Esophagus muscularis mucosa (tissue), 4 donors: ENCODE results near the gene PARP12. TPM values are rescaled to one million over a fixed set of nuclear protein-coding genes. Genes with fewer than 3 reads are reported as not detected.

ENCODE experiments used
- DNase-seq: peaks from one replicate; pipeline ENCODE4 v3.0.0-alpha.2; 2017; ENCODE audit errors: extremely low spot score
- H3K27ac ChIP-seq, 4 donors: fragments of 200-600 bp; sonication (generic); replicated peaks in 1 of 4; 1 replicate in 3 of 4; 2 replicates in 1 of 4; pipeline ENCODE4 v1.5.1; 2016 to 2019; ENCODE audit warnings: mild to moderate bottlenecking in 1 of 4
- H3K27me3 ChIP-seq, 4 donors: fragments of 200-600 bp; sonication (generic); one replicate each; pipeline versions ENCODE4 v1.5.1 to v1.6.0; 2016 to 2019
- H3K36me3 ChIP-seq, 4 donors: fragments of 200-600 bp; sonication (generic); one replicate each; pipeline ENCODE4 v1.5.1; 2016 to 2019
- H3K4me1 ChIP-seq, 4 donors: fragments of 200-600 bp; sonication (generic); one replicate each; pipeline ENCODE4 v1.5.1; 2016 to 2019
- H3K4me3 ChIP-seq, 4 donors: fragments of 200-600 bp; sonication (generic); 1 replicate in 2 of 4; 2 replicates in 2 of 4; pipeline ENCODE4 v1.5.1; 2016 to 2019; ENCODE audit warnings: mild to moderate bottlenecking in 4 of 4, moderate library complexity in 1 of 4
- H3K9me3 ChIP-seq, 4 donors: fragments of 200-600 bp; sonication (generic); 1 replicate in 3 of 4; 2 replicates in 1 of 4; pipeline ENCODE4 v1.5.1; 2016 to 2019
- EP300 ChIP-seq: sonication (generic); formaldehyde crosslinking; IDR thresholded peaks from one replicate; pipeline ENCODE4 v1.6.1; 2017; ENCODE audit warnings: antibody characterized with exemption
- POLR2A ChIP-seq: fragments of 450-650 bp; IDR thresholded peaks from one replicate; pipeline ENCODE4 v1.6.1; 2017; ENCODE audit warnings: antibody characterized with exemption, moderate library complexity, mild to moderate bottlenecking, low read depth
- POLR2AphosphoS5 ChIP-seq, 2 donors: sonication (generic); formaldehyde crosslinking; IDR thresholded peaks; one replicate each; pipeline ENCODE4 v1.6.1; 2017; ENCODE audit warnings: antibody characterized with exemption in 2 of 2
- WGBS: methylation state at CpG from one replicate; pipeline ENCODE4 v1.1.5; 2018; 5-methylcytosine and 5-hydroxymethylcytosine counted together
- intact Hi-C: fragments of 100-400 bp; cut with DNase I; formaldehyde crosslinking; loops from one replicate; pipeline ENCODE4 v1.15.1; 2023
- total RNA-seq, 4 donors: library from RNA; depleted of rRNA; stranded (reverse); fragments of >200 nt; gene quantifications; one replicate each; pipeline versions ENCODE4 v1.1.0 to v1.2.1, GENCODE V29; 2016
- TF ChIP-seq, protein P1 (sequence below), 3 experiments: fragments of 200-600 bp in 2 of 3; fragments of 450-650 bp in 1 of 3; sonication (generic) in 2 of 3; IDR thresholded peaks; one replicate each; pipeline ENCODE4 v1.5.1; 2017 to 2019; ENCODE audit warnings: antibody characterized with exemption in 3 of 3, mild to moderate bottlenecking in 2 of 3, moderate library complexity in 1 of 3

Gene PARP12
- total RNA-seq, 4 donors from 2014 or later: 20.6 to 24.5 (median 23.4) TPM

DNA sequence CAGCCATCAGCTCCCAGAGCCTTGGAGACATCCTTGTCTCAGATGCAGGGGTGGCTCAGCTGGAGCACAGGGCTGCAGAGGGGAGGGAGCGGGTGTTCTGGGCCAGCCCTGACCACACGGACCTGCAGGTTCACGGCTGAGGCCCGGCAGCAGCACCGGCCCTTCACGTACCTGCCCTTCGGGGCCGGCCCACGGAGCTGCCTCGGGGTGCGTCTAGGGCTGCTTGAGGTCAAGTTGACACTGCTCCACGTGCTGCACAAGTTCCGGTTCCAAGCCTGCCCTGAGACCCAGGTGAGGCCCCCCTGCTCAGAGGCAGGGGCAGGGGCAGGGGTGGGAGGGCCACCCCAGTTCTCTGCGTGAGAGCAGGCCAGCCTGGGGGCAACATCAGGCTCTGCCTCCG is 45.2 kb downstream of the PARP12 start:
- no peak overlapping the region for H3K4me3 ChIP-seq
- intact Hi-C loops: no loop called here
- no peak overlapping the region for H3K27ac ChIP-seq
- H3K27me3 ChIP-seq: no peaks in the 10 kb centered on the region
- H3K36me3 ChIP-seq: peaks cover 0 to 8% (median 4%) of the 10 kb centered on the region in 4 donors
- no peaks in the 10 kb centered on the region for H3K9me3 ChIP-seq
- no peak for DNase-seq
- H3K4me1 ChIP-seq: no peaks in the 10 kb centered on the region
- WGBS: 80% methylated on average over 8 of the region's 15 CpGs
- TF ChIP-seq, protein P1, sequence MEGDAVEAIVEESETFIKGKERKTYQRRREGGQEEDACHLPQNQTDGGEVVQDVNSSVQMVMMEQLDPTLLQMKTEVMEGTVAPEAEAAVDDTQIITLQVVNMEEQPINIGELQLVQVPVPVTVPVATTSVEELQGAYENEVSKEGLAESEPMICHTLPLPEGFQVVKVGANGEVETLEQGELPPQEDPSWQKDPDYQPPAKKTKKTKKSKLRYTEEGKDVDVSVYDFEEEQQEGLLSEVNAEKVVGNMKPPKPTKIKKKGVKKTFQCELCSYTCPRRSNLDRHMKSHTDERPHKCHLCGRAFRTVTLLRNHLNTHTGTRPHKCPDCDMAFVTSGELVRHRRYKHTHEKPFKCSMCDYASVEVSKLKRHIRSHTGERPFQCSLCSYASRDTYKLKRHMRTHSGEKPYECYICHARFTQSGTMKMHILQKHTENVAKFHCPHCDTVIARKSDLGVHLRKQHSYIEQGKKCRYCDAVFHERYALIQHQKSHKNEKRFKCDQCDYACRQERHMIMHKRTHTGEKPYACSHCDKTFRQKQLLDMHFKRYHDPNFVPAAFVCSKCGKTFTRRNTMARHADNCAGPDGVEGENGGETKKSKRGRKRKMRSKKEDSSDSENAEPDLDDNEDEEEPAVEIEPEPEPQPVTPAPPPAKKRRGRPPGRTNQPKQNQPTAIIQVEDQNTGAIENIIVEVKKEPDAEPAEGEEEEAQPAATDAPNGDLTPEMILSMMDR (IDR thresholded peaks at IDR 0.05): no peak
- no peak for TF ChIP-seq POLR2AphosphoS5 (IDR thresholded peaks at IDR 0.05)
- TF ChIP-seq EP300: no peak
- no peak for TF ChIP-seq POLR2A

DNA sequence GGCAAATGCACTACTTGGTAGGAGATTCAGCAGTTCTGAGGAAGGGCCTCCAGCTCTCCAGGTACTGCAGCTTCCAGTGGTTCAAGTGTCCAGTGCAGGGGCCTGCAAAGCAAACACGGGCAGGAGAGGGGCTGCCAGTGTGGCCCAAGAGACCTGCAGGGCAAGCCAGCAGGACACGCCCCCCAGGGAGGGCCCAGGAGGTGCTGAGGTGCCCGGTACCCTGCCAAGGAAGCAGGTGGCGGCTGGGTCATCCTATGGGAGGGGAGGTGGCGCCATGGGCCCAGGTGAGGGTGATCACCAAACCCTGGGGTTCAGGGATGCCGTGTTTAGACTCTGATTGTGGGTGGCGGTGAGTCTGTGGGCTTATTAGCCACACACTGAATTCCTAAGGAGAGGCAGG is 45.7 kb downstream of the PARP12 start:
- Histone ChIP-seq H3K36me3 (peaks cover 0 to 4% (median under 1%) of the 10 kb centered on the region in 4 donors), H3K27ac (no peak overlapping the region), H3K9me3 (no peaks in the 10 kb centered on the region), H3K27me3 (no peaks in the 10 kb centered on the region), H3K4me3 (no peak overlapping the region), H3K4me1 (no peaks in the 10 kb centered on the region)
- no peak for DNase-seq
- TF ChIP-seq EP300 (no peak), POLR2AphosphoS5 (IDR thresholded peaks at IDR 0.05) (no peak), POLR2A (no peak)
- TF ChIP-seq, protein P1 (IDR thresholded peaks at IDR 0.05): no peak
- 90% methylated on average over 6 of the region's 7 CpGs for WGBS
- intact Hi-C loops: no loop called here

DNA sequence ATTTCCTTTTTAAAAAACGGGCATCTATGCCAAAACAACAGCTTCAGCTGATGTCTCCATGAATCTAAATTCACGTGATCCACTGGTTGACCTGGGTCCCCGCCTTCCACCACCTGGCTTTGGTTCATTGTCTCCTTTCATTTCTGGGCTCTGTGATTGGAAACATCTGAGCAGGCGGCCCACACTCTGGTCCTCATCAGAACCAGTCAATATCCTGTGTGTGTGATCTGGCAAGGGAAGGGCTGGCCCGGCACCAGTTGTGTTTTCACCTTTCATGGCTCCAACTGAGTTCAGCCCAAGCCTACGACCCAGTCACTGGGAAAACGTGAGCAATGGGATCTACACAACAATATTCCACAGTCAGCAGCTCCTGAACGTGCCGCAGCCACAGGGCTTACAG is 46.2 kb downstream of the PARP12 start:
- H3K9me3 ChIP-seq: no peaks in the 10 kb centered on the region
- no peak overlapping the region for H3K27ac ChIP-seq
- no peaks in the 10 kb centered on the region for H3K4me1 ChIP-seq
- peaks cover 0 to 4% (median 0%) of the 10 kb centered on the region in 4 donors for H3K36me3 ChIP-seq
- TF ChIP-seq POLR2A (no peak), EP300 (no peak), POLR2AphosphoS5 (IDR thresholded peaks at IDR 0.05) (no peak)
- TF ChIP-seq, protein P1 (IDR thresholded peaks at IDR 0.05): no peak
- intact Hi-C loops: no loop called here
- no peak for DNase-seq
- WGBS: 84% methylated on average over 9 of the region's 9 CpGs
- H3K4me3 ChIP-seq: no peak overlapping the region
- H3K27me3 ChIP-seq: no peaks in the 10 kb centered on the region

DNA sequence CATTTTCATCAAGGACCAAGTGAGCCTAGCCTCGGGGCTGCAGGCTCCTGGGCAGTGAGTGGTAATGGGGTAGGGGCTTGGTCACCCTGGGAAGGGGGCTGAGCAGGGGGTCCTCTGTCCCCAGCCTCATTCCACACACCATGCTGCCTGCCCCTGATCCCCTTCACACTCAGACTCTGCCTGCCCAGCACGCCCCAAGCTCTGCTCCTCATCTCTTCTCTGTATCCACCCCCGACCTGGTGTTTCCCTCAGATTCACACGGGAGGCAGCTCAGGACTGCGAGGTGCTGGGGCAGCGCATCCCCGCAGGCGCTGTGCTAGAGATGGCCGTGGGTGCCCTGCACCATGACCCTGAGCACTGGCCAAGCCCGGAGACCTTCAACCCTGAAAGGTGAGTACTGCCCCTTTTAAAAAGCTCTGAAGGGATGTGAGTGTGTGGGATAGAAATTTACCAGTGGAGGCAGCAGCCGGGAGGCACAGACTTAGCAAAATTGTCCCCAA is 47.2 kb downstream of the PARP12 start:
- Histone ChIP-seq H3K27ac (no peak overlapping the region), H3K36me3 (peaks cover 0 to 4% (median 0%) of the 10 kb centered on the region in 4 donors), H3K4me3 (no peak overlapping the region), H3K27me3 (peaks cover 0 to under 1% (median 0%) of the 10 kb centered on the region in 4 donors), H3K9me3 (no peaks in the 10 kb centered on the region), H3K4me1 (no peaks in the 10 kb centered on the region)
- intact Hi-C loops: no loop called here
- 84% methylated on average over 11 of the region's 11 CpGs for WGBS
- TF ChIP-seq, protein P1 (IDR thresholded peaks at IDR 0.05): no peak
- no peak for TF ChIP-seq POLR2AphosphoS5 (IDR thresholded peaks at IDR 0.05)
- no peak for DNase-seq

DNA sequence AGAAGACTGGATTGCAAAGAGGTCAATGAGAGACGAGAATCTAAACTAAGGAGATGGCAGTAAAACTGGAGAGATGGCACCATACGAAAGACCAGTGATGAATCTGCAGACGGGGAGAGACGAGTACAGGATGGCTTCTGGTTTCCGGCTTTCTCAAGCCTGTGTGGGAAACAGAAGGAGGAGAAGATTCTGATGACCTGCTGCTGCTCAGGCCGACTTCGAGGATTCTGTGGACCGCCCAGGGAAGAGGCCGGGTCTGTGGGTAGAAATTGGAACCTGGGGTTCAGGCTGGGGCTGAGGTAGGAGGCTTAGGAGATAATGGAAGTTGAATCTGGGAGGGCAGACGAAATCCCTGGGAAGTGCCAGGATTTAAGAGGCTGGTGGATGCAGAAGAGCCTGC is 48.6 kb downstream of the PARP12 start:
- intact Hi-C loops: no loop called here
- DNase-seq: no peak
- Histone ChIP-seq H3K36me3 (peaks cover 0 to 4% (median 0%) of the 10 kb centered on the region in 4 donors), H3K4me1 (no peaks in the 10 kb centered on the region), H3K4me3 (no peak overlapping the region), H3K9me3 (no peaks in the 10 kb centered on the region), H3K27me3 (peaks cover 0 to 3% (median 0%) of the 10 kb centered on the region in 4 donors), H3K27ac (no peak overlapping the region)
- WGBS: 91% methylated on average over 10 of the region's 10 CpGs
- TF ChIP-seq POLR2A (no peak), POLR2AphosphoS5 (IDR thresholded peaks at IDR 0.05) (no peak), EP300 (no peak)
- TF ChIP-seq, protein P1 (IDR thresholded peaks at IDR 0.05): no peak
